Ovary (tissue), 9 donors: ENCODE results near the gene GNAI3. TPM values are rescaled to one million over a fixed set of nuclear protein-coding genes. Genes with fewer than 3 reads are reported as not detected.

ENCODE experiments used
- DNase-seq, 5 donors: peaks; one replicate each; pipeline ENCODE4 v3.0.0-alpha.2; 2019 to 2020
- H3K27ac ChIP-seq, 2 donors: fragments of 200-600 bp; one replicate each; pipeline versions ENCODE4 v1.5.1 to v1.8.0; 2019 to 2022
- H3K27me3 ChIP-seq: fragments of 200-600 bp; one replicate; pipeline ENCODE4 v1.8.0; 2022
- H3K36me3 ChIP-seq: fragments of 200-600 bp; sonication (generic); one replicate; pipeline ENCODE4 v1.5.1; 2019
- H3K4me1 ChIP-seq: one replicate; pipeline ENCODE4 v1.8.1; 2013; ENCODE audit warnings: mild to moderate bottlenecking, moderate library complexity; ENCODE audit not compliant: insufficient read depth
- H3K4me3 ChIP-seq: fragments of 200-600 bp; sonication (generic); one replicate; pipeline ENCODE4 v1.5.1; 2017
- H3K9me3 ChIP-seq, 2 donors: fragments of 200-600 bp in 1 of 2; sonication (generic) in 1 of 2; one replicate each; pipeline versions ENCODE4 v1.5.1 to v1.8.1; 2013 to 2019; ENCODE audit warnings: mild to moderate bottlenecking in 1 of 2, moderate library complexity in 1 of 2
- EP300 ChIP-seq: sonication (generic); formaldehyde crosslinking; IDR thresholded peaks from one replicate; pipeline ENCODE4 v1.6.1; 2017; ENCODE audit warnings: antibody characterized with exemption
- POLR2A ChIP-seq: fragments of 450-650 bp; IDR thresholded peaks from one replicate; pipeline ENCODE4 v1.6.1; 2017; ENCODE audit warnings: antibody characterized with exemption, mild to moderate bottlenecking, moderate library complexity
- WGBS, 3 donors: extraction: QIAGEN DNeasy Blood & Tissue Kit in 1 of 3; methylation state at CpG; one replicate each; pipeline versions ENCODE4 v1.1.5 to v1.1.7; 2013 to 2017; 5-methylcytosine and 5-hydroxymethylcytosine counted together
- intact Hi-C, 4 donors: fragments of 100-400 bp; cut with DNase I; formaldehyde crosslinking; loops; one replicate each; pipeline versions ENCODE4 v1.11.0 to v1.15.1; 2022 to 2023
- polyA plus RNA-seq, 2 donors: library from polyadenylated mRNA; stranded (reverse); fragments of 200-250 nt in 1 of 2; fragments of 350-450 nt in 1 of 2; fragmentation: Illumina TruSeq in 1 of 2; extraction: RNeasy Lipid Tissue Mini Kit (QIAGEN cat#74804) in 1 of 2; gene quantifications; one replicate each; pipeline ENCODE4 v1.2.3, GENCODE V29; 2013 to 2014
- total RNA-seq, 7 donors: library from RNA; depleted of rRNA in 2 of 7; stranded (reverse); fragments of >200 nt in 2 of 7; fragmentation: NEBNext Ultra II Directional in 3 of 7; extraction: Animal tissue kit (Norgen Biotek cat#: 25700) in 3 of 7; gene quantifications; one replicate each; pipeline versions ENCODE4 v1.1.0 to v1.2.4, GENCODE V29; 2016 to 2023
- TF ChIP-seq, protein P1 (sequence below), 3 donors: fragments of 450-650 bp in 2 of 3; fragments of 200-600 bp in 1 of 3; IDR thresholded peaks; one replicate each; pipeline versions ENCODE4 v1.5.1 to v1.8.0; 2016 to 2022; ENCODE audit warnings: antibody characterized with exemption in 3 of 3, mild to moderate bottlenecking in 1 of 3
- donor health status: DM: no; HTN: no; CAD: no; lungs with moderate emphysema.
- donor health status: DM: no; HTN: no; CAD: no.
- donor health status: Bipolar disorder and iron deficiency.
- donor health status: DM: yes; HTN: yes; CAD: no.
- donor health status: DM: no; HTN: no; CAD: no.
- donor health status: DM: yes; HTN: yes; CAD: no.

Gene GNAI3
- total and polyA plus RNA-seq, 9 donors, result 3.0 to 6.2 (median 4.8) TPM

DNA sequence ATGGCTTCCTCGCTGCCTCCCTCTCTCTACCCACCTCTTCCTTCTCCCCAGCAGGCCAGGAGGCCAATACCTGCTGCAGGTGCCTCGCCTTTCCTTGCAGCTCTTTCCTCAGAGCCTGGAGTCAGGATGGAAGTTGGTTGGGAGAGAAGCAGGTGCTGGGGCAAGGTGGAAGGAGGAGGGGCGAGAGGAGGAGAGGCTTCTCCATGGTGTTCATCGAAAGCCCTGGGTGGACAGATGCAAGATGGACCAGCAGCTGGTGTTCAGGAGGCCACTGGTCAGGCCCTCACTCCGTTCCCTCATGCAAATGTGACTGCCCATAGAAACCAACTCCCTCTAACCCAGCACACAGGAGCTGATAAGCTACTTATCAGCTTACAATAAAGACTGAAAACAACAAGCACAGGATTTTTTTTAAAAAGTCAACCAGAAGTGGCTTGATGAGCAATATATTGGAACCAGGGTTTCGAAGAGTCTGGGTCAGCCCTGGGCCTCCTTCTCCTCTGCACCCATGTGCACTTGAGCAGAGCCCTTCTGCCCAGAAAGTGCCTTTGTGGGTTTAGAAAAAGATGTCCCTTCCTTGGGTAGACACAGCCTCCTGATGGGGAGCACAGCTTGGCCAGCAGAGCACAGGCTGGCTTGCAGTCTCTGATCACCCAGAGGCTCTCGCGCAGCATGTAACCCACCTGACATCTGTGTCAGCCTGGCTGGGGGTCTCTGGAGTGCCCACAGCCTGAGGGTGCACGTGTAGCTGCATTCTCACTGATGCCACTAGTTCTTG is 90.8 kb downstream of the GNAI3 start:
- DNase-seq, result no peak
- H3K9me3 ChIP-seq, result no peaks in the 10 kb centered on the region
- H3K4me3 ChIP-seq, result no peak overlapping the region
- no peak overlapping the region for H3K27ac ChIP-seq
- WGBS, 3 donors, result 88 to 90% (median 88%) methylated on average over 9 of the region's 9 CpGs
- no peak for TF ChIP-seq POLR2A
- TF ChIP-seq EP300, result no peak
- TF ChIP-seq, protein P1, sequence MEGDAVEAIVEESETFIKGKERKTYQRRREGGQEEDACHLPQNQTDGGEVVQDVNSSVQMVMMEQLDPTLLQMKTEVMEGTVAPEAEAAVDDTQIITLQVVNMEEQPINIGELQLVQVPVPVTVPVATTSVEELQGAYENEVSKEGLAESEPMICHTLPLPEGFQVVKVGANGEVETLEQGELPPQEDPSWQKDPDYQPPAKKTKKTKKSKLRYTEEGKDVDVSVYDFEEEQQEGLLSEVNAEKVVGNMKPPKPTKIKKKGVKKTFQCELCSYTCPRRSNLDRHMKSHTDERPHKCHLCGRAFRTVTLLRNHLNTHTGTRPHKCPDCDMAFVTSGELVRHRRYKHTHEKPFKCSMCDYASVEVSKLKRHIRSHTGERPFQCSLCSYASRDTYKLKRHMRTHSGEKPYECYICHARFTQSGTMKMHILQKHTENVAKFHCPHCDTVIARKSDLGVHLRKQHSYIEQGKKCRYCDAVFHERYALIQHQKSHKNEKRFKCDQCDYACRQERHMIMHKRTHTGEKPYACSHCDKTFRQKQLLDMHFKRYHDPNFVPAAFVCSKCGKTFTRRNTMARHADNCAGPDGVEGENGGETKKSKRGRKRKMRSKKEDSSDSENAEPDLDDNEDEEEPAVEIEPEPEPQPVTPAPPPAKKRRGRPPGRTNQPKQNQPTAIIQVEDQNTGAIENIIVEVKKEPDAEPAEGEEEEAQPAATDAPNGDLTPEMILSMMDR (IDR thresholded peaks at IDR 0.05), result no peak
- intact Hi-C loops, result loop anchor here in 2 of 4 donors (10.0 kb wide), 2 partner anchors 94 to 346 kb away; partner anchors contain the start of genes AHCYL1 (in 2 of the 2) and GNAI3 (in 1 of the 2)
- H3K4me1 ChIP-seq, result peaks cover 7% of the 10 kb centered on the region
- no peaks in the 10 kb centered on the region for H3K27me3 ChIP-seq
- H3K36me3 ChIP-seq, result no peaks in the 10 kb centered on the region

DNA sequence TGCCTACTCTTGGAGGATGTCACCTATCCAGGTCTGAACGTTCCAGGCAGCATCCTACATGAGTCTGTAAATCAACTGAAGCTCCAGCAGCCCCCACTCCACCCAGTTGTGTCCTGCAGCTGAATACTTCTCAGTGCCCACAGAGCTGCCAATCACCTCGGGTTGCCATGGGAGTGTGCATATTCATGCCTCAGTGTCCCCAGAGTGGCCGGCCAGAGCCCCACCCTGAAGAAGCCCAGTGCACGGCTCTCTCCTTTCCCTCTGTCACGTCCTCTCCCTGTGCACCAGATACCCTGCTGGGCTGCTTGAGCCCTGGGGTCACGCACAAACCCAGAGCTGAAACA is 91.4 kb downstream of the GNAI3 start:
- peak in 1 of 5 donors; percentile 23 for DNase-seq
- TF ChIP-seq EP300, result no peak
- no peak for TF ChIP-seq POLR2A
- TF ChIP-seq, protein P1 (IDR thresholded peaks at IDR 0.05), result no peak
- no peak overlapping the region for H3K4me3 ChIP-seq
- 46 to 52% (median 52%) methylated on average over 6 of the region's 6 CpGs for WGBS, 3 donors
- H3K9me3 ChIP-seq, result no peaks in the 10 kb centered on the region
- no peak overlapping the region for H3K27ac ChIP-seq
- intact Hi-C loops, result loop anchor here (2.0 to 10.0 kb wide), 6 partner anchors 93 to 345 kb away; partner anchors contain the start of genes AHCYL1 (in 4 of the 4) and GNAI3 (in 3 of the 4)
- no peaks in the 10 kb centered on the region for H3K36me3 ChIP-seq
- peaks cover 7% of the 10 kb centered on the region for H3K4me1 ChIP-seq
- H3K27me3 ChIP-seq, result no peaks in the 10 kb centered on the region

DNA sequence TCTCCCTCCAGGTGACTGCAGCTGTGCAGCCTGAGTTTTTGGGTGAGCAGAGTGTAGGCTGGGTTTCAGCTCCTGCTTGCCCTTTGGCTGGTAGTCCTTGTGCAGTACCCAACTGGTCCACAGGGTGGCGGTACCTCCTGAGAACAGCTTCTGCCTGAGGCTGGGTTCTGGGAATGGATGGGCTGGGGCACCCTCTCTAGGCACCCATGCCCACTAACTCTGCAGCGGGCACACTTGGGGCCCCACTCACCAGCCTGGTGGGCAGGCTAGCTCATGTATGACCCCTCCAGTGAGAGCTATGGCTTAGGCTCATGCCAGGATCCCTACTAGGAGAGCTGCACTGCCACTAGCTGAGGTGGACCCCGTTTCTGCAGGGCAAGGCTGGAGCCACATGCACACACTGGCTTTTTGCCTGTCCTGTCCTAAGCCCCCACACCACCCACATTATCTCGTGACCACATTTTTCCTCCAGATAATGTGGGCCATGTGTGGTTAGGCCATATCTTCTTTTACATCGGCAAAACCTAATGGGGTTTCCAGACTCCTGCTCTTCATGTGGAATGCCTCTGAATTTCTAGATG is 92.0 kb downstream of the GNAI3 start:
- H3K36me3 ChIP-seq, result no peaks in the 10 kb centered on the region
- TF ChIP-seq, protein P1 (IDR thresholded peaks at IDR 0.05), result peak; percentile 83 to 92 (median 85)
- TF ChIP-seq EP300, result no peak
- 42 to 71% (median 45%) methylated on average over 3 to 5 of the region's 5 CpGs for WGBS, 3 donors
- H3K27me3 ChIP-seq, result no peaks in the 10 kb centered on the region
- DNase-seq, result peak; percentile 73 to 92 (median 90)
- intact Hi-C loops, result loop anchor here (2.0 to 10.0 kb wide), 5 partner anchors 93 to 344 kb away; partner anchors contain the start of genes AHCYL1 (in 2 of the 4) and GNAI3 (in 2 of the 4)
- peaks cover 7% of the 10 kb centered on the region for H3K4me1 ChIP-seq
- H3K9me3 ChIP-seq, result no peaks in the 10 kb centered on the region
- H3K4me3 ChIP-seq, result no peak overlapping the region
- no peak overlapping the region for H3K27ac ChIP-seq

DNA sequence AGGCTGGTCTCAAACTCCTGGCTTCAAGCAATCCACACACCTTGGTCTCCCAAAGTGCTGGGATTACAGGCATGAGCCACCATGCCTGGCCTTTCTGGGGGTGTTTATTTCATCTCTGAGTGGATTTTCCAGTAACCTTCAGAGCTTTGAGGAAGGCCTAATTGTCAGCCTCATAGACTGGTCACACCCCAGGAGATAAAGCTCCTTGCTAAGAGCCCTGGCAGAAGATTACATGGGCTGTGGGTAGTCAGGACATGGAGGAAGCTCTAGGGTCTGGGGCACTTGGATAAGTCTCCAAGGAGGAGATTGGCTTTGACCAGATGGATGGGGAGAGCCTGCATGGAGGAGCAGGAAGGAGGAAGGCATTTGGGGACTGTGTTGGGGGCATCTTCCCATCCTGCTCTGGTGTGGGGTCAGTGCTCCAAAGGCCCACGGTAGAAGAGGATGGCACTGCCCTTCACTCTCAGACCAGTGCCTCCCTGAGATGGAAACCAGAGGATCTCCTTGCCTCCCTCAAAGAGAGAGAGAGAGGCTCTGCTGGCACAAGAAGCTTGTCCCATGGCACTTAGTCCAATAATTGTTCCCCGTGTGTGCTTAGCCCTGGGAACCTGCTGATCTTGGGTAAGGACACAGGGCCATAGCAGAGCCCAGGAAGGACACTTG is 92.8 kb downstream of the GNAI3 start:
- 67 to 74% (median 73%) methylated on average over 2 of the region's 2 CpGs for WGBS, 3 donors
- peak in 1 of 5 donors; percentile 11 for DNase-seq
- Histone ChIP-seq H3K4me3 (no peak overlapping the region), H3K27ac (no peak overlapping the region), H3K4me1 (peaks cover 5% of the 10 kb centered on the region), H3K9me3 (no peaks in the 10 kb centered on the region), H3K27me3 (no peaks in the 10 kb centered on the region), H3K36me3 (no peaks in the 10 kb centered on the region)
- intact Hi-C loops, result loop anchor here (2.0 to 10.0 kb wide), 5 partner anchors 94 to 344 kb away; partner anchors contain the start of genes AHCYL1 (in 2 of the 4) and GNAI3 (in 2 of the 4)
- no peak for TF ChIP-seq EP300
- no peak for TF ChIP-seq POLR2A
- TF ChIP-seq, protein P1 (IDR thresholded peaks at IDR 0.05), result no peak
